Chondrocyte (in vitro differentiated cells): Measurements from ENCODE around the gene ZNF418. TPM values are rescaled to one million over a fixed set of nuclear protein-coding genes. Genes with fewer than 3 reads are reported as not detected.

Experiments
- DNase-seq: peaks from one replicate; pipeline ENCODE4 v3.0.0; 2021; ENCODE audit warnings: mixed read lengths, low spot score
- H3K27ac Mint-ChIP-seq: one replicate; pipeline ENCODE4 v1.8.0; 2021; ENCODE audit warnings: mild to moderate bottlenecking, moderate library complexity, mixed read lengths; ENCODE audit not compliant: unreplicated experiment
- H3K27me3 Mint-ChIP-seq: 2 replicates; pipeline ENCODE4 v1.8.0; 2021; ENCODE audit warnings: low read depth, mixed read lengths
- H3K36me3 Mint-ChIP-seq: 2 replicates; pipeline ENCODE4 v1.8.0; 2021; ENCODE audit warnings: low read depth, mixed read lengths
- H3K4me1 Mint-ChIP-seq: 2 replicates; pipeline ENCODE4 v1.8.0; 2021; ENCODE audit warnings: low read depth, mild to moderate bottlenecking, mixed read lengths
- H3K4me3 Mint-ChIP-seq: one replicate; pipeline ENCODE4 v1.8.0; 2021; ENCODE audit warnings: mild to moderate bottlenecking, moderate library complexity, mixed read lengths; ENCODE audit not compliant: unreplicated experiment
- H3K9me3 Mint-ChIP-seq: 2 replicates; pipeline ENCODE4 v1.8.0; 2021; ENCODE audit warnings: low read depth, mixed read lengths
- CTCF ChIP-seq: fragments of 200-600 bp; sonication (generic); IDR thresholded peaks from 2 replicates; pipeline ENCODE4 v1.5.0; 2021; ENCODE audit warnings: antibody characterized with exemption, mild to moderate bottlenecking, moderate library complexity
- total RNA-seq: library from RNA; stranded (reverse); gene quantifications from 3 replicates; pipeline ENCODE4 v1.2.1, GENCODE V29; 2021

The ZNF418 gene
- total RNA-seq, 1 donor from 2014 or later = 6.4 TPM

GRCh38 chr19:57954996-57955395 lies 19.8 kb upstream of the ZNF418 start:
- TF ChIP-seq CTCF = no peak
- peaks cover 50% of the 10 kb centered on the region for H3K9me3 Mint-ChIP-seq
- peaks cover 9% of the 10 kb centered on the region for H3K36me3 Mint-ChIP-seq
- no peaks in the 10 kb centered on the region for H3K4me1 Mint-ChIP-seq
- no peak overlapping the region for H3K27ac Mint-ChIP-seq
- H3K27me3 Mint-ChIP-seq = no peaks in the 10 kb centered on the region
- no peak for DNase-seq
- H3K4me3 Mint-ChIP-seq = no peak overlapping the region

DNA sequence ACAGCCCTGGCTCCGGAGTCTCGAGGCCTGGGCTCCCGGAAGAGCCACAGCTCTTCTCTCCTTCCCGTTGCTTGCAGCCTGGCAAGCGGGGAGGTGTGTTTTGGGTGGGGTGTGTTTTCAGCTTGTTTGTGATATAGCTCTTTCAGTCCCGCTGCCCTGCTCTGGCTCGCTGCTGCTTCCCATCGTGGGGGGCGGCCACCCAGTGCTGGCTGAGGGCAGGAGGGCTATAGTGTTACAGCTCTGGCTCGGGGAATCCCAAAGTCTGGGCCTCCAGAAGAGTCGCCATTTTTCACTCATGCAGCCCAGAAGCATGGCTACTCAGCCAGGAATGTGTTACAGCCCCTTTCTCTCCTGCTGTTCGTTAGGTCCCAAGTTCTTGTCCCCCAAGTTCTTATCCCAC lies 14.5 kb upstream of the ZNF418 start:
- Mint-ChIP-seq H3K4me3 (no peak overlapping the region), H3K27ac (no peak overlapping the region), H3K36me3 (peaks cover 3% of the 10 kb centered on the region), H3K27me3 (no peaks in the 10 kb centered on the region), H3K4me1 (peaks cover 18% of the 10 kb centered on the region), H3K9me3 (peaks cover 39% of the 10 kb centered on the region)
- TF ChIP-seq CTCF = no peak
- no peak for DNase-seq

- peaks cover 18% of the 10 kb centered on the region for H3K4me1 Mint-ChIP-seq
- peaks cover 6% of the 10 kb centered on the region for H3K36me3 Mint-ChIP-seq
- peaks cover 36% of the 10 kb centered on the region for H3K9me3 Mint-ChIP-seq
- no peak overlapping the region for H3K4me3 Mint-ChIP-seq
- H3K27ac Mint-ChIP-seq = no peak overlapping the region
- no peak for TF ChIP-seq CTCF
- no peak for DNase-seq
- no peaks in the 10 kb centered on the region for H3K27me3 Mint-ChIP-seq
Measured at GRCh38 chr19:57949296-57949695, 14.1 kb upstream of the ZNF418 start.

DNA sequence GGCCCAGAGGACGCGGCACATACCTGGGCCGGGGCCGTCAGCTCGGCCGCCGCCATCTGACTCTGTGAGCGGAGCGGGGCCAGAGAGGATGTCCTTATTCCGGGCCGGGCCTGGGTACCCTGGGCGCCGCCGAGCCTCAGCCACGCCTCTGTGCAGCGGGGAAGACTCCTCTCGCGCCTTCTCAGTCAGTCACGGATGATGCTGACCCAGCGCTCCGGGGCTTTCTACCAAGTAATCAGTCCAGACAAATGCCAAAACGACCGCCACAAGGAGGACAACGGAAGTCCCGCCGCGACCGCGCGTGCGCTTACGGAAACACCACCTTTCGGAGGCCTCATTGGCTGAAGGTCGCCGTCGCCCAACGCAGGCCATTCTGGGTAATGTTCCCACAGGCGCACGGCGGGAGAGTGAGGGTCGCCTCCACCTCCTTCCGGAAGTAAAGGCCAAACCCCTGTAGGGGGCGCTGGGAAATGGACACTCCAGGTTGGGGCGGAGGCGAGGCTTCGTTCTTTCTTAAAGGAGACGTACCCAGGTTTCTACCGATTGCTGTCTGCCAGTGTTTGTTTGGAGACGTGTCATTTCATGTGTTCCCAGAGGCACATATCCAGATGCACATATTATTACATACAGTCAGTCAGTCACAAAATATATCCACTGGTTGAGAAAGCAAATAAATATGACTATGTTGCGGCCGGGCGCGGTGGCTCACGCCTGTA lies 12.4 kb upstream of the ZNF418 start, which contains the start of gene ZNF256:
Gene ZNF256, minus strand, starts transcription at position 288 of the 716 bp plus-strand sequence. Its CDS starts 232 bp downstream, at position 56.
- Mint-ChIP-seq H3K27ac (peak within 1 kb of the TSS; percentile 90), H3K36me3 (peaks cover 19% of the 10 kb centered on the region), H3K4me1 (peaks cover 18% of the 10 kb centered on the region), H3K9me3 (peaks cover 41% of the 10 kb centered on the region), H3K4me3 (peak within 1 kb of the TSS; percentile 89), H3K27me3 (no peaks in the 10 kb centered on the region)
- peak; percentile 82 for TF ChIP-seq CTCF
- DNase-seq = peak; percentile 98

- Mint-ChIP-seq H3K4me3 (peak overlapping the region; percentile 89), H3K27ac (no peak overlapping the region), H3K27me3 (no peaks in the 10 kb centered on the region), H3K4me1 (peaks cover 18% of the 10 kb centered on the region), H3K9me3 (peaks cover 46% of the 10 kb centered on the region), H3K36me3 (peaks cover 24% of the 10 kb centered on the region)
- DNase-seq = no peak
- no peak for TF ChIP-seq CTCF
Measured at GRCh38 chr19:57947088-57947418, 11.9 kb upstream of the ZNF418 start.
